Measurements from ENCODE around the gene DTYMK.

The DTYMK gene

GRCh38 chr2:241703032-241703604 is 16.5 kb upstream of the DTYMK start:
- no peak for DNase-seq

DNA sequence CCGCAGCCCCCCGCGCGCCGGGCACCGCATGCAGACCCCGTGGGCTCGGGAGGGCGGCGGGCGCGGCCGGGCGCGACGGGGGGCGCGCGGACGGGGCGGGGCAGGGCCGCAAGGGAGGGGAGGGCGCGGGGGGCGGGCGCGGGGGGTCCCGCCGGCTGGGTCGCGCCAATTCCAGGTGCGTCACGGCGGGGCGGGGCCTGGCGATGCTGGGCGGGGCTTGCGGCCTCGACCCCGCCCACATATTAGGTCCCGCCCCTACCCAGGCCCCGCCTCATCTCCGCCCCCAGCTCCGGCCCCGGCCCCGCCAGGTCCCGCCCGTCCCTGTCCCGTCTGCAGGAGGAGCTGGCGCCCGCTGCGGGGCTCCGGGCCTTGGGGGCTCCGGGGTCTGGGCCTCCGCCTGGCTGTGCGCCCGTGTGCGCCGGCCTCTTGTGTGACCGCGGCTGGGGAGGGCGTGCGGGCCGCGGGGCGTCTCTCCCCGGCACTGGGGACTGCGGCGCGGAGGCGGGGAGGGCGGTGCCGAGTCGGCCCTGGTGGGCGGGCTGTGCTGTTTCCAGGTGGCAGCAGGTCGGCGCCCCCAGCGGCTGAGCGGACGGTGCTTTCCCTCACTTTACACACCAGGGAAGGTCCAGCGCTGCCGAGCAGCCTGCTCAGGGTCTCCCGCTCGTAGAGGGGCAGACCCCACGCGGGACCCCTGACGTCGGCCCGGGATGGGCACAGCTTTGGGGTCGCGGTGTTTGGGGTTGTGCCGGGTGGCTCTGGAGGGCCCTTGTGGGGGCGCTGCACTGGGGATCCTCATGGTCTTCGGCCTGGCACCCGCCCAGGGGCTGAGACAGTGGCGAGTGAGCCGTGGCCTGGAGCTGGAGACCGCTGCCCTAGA is 15.8 kb upstream of the DTYMK start:
- DNase-seq: peak; percentile 23

DNA sequence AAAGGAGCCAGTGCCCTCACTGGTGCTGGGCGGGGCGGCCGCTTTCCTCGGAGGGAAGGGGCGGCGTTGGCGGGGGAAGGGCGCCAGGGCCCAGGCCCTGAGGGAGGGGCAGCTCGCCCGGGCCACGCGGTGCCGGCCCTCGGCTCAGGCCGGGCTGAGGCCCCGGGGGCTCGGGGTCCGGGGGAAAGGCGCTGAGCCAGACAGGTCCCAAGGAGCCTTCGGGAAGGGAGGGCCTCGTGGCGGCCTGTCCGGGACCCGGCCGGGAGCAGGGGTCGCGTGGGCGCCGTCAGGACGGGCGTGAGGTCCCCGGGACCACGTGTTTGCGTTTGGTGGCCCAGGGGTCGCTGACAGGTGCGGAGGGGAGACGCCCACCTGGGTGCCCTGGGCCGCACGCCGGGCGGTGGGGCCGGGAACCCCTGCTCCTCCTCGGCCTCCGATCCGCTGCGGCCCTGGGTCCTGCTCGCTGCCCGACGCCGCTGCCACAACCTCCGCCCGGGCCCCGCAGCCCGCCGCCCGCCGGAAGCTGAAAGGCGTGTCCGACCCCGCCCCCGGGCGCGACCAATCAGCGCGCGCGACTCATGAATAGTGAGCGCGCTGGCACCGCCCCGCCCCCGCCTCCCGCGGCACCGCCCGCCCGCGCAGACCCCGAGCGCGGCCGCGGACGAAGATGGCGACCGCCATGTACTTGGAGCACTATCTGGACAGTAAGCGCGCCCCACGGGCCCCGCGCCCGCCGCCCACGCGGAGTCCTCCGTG is 15.0 kb upstream of the DTYMK start, which contains the start of gene ING5:
Gene ING5 (plus strand): TSS at position 641 of the 756 bp plus-strand sequence. CDS start 27 bp downstream, at position 668.
- peak; percentile 45 for DNase-seq

GRCh38 chr2:241701149-241701398 is 14.5 kb upstream of the DTYMK start:
- DNase-seq: peak; percentile 81

- DNase-seq: no peak
Observed at GRCh38 chr2:241695651-241696050, 9.0 kb upstream of the DTYMK start.

- DNase-seq: no peak
Observed at GRCh38 chr2:241692448-241692847, 5.8 kb upstream of the DTYMK start.

DNA sequence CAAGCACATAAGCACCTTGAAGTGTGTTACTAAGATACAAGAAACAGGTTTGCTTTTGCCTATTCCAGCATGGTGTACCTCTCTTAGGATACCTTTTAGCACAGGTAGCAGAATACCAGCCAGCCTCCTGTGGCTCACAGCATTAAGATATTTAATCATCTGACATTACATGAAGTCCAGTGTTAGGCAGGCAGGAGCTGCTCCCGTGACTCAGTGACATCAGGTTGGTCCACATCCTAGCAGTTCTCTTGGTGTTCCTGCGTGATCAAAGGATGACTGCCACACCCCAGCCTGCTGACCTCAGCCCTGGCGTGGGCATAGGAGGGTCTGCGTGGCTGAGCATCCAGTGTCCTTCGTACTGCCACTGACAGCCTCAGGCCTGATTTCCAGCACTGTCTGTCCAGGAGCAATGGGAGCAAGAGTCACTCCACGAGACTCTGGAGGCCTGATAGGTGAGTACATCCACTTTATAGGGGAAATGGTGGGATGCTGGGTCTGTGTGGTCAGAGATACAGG is 3.6 kb upstream of the DTYMK start:
- DNase-seq: no peak

DNA sequence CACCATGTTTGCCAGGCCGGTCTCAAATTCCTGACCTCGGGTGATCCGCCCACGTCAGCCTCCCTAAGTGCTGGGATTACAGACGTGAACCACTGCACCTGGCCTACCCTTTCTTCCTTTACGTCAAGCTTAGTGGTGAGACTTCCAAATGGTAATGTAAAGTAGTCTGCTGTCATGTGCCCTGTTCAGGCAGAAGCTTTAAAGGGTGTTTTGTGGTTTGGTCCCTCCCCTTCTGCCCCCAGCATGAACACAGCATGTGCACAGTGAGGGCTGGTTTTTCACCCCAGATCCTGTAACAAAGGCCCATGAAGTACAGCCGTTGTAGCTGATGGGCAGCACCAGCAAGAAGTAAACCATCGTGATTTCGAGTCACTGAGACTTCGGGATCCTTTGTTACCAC is 2.7 kb upstream of the DTYMK start:
- DNase-seq: no peak

DNA sequence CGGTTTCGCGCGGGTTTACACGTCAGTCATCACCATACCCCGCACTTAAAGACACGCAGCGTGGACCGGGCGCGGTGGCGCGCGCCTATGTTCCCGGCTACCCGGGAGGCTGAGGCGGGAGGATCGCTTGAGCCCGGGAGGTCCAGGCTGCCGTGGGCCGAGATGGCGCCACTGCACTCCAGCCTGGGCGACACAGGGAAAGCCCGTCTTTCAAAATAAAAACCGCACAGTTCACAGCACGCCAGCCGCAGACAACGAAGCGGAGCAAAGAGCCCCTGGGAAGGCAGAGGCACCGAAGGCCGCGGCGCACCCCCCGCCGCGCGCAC is 328 bp downstream of the DTYMK start:
- no peak for DNase-seq

DNA sequence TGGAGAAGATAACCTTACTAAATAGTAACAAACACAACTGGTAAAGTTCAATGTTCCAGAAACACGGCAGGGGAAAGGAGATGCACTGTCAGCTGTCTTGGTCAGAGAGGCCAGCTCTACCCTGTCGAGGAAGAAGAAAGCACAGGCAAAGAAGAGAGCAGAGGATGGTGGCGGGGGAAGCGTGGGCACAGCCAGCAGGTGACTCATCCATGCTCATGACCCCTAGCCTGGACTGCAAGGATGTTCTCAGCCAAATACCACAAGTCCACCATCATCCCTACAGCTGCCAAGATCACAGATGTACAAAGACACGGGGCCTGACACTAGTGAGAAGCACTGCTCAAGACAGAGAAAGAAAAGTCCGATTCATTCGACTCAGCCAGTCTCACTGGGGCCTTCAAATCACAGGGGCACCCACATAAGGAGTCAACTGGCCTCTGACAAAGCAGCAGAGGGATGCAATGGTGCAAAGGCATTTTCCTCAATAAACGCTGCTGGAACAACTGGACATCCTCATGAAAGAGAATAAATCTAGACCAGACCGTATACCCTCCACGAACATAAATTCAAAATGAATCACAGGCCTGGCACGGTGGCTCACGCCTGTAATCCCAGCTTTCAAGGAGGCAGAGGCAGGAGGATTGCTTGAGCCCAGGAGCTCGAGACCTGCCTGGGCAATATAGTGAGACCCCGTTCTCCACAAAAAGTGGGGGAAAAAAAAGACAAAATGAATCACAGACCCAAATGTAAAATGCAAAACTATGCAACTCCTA is 5.6 kb downstream of the DTYMK start:
- no peak for DNase-seq

GRCh38 chr2:241680044-241680443 is 6.6 kb downstream of the DTYMK start:
- DNase-seq: no peak

DNA sequence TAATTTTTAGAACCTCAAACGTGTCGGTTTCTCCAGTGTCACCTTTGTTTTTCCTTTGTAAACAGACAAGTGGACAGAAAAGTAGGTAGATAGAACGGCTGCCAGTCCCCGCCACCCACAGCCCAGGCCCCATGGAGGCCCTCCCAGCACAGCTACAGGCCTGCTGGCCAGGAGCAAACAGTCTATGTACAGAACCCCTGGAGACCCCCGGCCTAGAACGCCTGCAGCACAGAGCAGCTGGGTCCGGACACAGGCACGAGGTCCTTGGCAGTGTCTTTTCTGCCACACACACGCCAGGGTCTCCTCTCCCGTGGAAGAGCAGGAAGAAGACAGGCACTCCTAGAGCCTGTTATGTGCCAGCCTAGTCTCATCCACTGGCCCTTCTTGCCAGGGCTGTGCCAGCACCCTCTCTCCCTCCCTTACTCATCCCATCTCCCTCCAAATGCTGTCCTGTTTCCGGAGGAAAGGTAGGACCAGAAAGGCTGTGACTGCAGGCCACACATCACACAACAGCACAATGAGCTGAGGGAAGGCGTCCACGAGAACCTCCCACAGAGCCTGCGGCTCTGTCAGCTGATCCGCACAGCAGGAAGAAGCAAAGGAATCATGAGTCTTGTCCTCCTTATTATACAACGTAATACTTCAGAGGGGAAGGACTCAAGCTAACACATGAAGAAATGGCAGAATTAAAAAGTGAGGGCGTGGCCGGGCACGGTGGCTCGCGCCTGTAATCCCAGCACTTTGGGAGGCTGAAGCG is 7.7 kb downstream of the DTYMK start:
- DNase-seq: no peak

- no peak for DNase-seq
Observed at GRCh38 chr2:241678307-241678706, 8.3 kb downstream of the DTYMK start.

DNA sequence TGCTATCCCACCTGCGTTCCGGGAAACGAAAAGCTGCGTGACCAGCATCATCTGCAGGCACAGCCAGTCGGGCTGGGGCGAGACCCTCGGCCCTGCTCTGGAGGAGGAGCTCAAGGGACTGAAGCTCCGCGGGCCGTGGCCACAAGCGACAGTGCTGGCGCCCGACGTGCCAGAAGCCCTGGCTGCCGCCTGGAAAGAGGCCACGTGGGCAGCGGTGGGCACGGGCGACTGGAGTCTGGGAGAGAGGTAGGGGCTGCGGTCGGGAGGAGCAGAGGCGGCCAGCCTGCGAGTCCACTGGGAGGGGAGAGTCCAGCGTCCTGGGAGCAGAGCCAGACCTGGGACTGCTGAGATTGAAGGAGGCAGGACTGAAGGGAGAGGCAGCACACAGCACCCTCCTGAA is 9.2 kb downstream of the DTYMK start:
- no peak for DNase-seq

- no peak for DNase-seq
Observed at GRCh38 chr2:241676665-241677064, 9.9 kb downstream of the DTYMK start.

- DNase-seq: no peak
Observed at GRCh38 chr2:241675885-241676284, 10.7 kb downstream of the DTYMK start.

DNA sequence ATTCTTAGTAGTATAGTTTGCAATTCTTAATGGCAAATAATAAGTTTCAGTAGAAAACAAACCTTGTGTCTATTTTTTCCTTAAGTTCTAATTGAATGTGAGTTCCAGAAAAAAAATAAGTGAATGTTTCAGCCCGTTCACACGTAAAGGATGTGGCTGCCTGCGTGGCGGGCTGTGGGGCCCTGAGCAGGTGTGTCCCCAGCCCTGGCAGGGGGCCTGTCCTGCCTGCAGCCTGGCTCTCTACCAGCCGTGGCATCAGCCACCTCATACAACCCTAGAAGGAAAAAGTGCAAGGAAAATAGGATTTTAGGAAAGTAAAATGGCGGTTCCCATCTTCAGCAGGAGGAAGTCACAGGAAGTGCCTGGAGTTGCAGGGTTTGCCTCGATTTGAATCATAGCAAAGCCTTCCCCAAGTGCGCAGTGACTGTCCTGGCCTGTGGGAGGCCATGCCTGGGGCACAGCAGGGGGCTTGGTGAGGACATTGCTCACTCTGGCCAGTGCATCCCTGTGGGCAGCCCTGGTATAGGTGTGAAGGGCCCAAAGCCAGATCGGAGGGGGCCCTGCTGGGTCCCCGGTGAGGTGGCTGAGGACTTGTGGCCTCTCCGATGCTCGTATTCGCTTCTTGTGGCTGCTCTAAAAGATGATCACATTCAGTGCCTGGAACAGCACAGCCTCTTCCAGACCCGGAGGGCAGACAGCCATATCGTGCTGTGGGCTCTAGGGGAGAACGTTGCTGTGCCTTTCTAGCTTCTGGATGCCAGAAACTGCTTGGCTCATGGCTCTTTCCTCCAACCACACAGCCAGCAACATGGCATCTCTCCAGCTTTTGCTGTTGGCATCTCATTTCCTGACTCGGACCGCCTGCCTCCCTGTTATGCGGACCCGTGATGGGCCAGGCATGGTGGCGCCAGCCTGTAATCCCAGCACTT is 12.6 kb downstream of the DTYMK start:
- no peak for DNase-seq

DNA sequence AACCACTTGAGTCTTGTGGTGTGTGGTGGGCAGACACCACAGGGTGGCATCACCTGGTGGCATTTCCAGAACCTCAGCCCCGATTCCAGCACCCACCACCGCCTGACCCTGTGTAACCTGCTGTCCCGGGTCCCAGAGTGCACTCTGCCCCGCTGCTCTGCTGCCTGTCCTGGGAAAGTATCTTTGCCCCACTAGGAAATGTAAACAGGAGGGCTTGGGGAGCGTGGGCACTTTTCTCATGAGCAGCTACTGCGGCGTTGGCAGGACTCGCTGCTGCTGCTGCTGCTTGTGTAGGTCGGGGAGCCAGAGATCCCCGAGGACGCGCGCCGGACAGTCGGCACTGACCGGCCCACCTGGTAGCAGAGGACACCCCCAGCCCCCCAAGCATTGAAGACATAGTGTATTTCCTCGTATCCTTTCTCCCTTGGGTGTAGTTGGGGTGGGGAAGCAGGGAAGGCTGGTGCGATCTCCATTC is 13.4 kb downstream of the DTYMK start:
- no peak for DNase-seq

DNA sequence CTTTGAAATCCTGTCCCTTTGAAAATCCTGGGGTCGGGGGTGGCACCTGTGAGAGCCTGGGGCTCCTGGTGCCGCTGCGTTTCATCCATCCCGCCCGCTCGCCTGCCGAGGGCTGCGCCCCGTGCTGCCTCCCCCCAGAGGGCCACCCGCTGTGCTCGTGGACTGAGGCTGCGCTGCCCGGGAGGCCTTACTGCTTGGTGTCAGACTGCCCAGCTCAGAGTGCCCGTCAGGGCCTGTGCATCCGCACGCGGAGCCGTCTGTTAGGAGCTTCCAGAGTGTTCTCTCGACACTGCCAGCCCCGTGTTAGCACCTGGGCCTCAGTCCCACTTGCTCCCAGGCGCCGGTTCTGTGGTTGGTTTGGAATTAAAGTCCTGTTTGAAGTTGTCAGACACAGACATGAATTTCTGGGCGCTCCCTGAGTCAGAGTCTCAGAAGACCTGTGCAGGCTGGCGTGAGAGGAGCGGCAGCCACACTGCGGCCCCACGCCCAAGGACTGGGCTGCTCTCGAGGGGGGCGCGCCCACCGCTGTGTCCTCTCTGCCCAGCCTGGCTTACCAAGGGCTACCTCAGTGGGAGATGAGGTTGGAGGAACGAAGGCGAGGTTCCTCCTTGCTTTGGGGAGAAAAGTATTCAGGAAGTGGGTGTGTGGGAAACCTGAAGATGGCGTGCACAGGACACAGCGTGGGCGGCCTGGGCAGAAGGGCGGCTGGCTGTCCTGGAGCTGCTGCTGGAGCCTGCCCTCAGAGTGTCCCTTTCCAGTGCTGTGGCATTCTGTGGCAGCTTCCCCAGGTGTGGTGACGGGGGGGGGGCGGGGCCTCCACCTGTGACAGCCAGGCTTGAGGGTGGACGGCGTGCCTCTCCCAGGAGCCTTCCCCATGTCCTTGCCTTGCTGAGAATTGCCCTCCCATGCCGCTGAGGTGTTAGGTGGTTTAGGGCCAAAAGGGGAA is 14.1 kb downstream of the DTYMK start:
- DNase-seq: no peak

Measured in NCI-H2081 treated with DMSO at 0.1 percent for 48 hours (cell line).